Liver (tissue), 9 donors: ENCODE measurements around the gene NFIX. TPM values are rescaled to one million over a fixed set of nuclear protein-coding genes. Genes with fewer than 3 reads are reported as not detected.

Source experiments
- DNase-seq: peaks from one replicate; pipeline ENCODE4 v3.0.0-alpha.2; 2017; ENCODE audit warnings: low spot score
- H3K27ac ChIP-seq, 2 donors: one replicate each; pipeline ENCODE4 v1.7.0; 2013; ENCODE audit warnings: inconsistent platforms in 2 of 2, low read length in 2 of 2, control low read depth in 1 of 2, low read depth in 1 of 2, mild to moderate bottlenecking in 1 of 2
- H3K27me3 ChIP-seq, 4 donors: one replicate each; pipeline versions ENCODE4 v1.6.1 to v1.7.0; 2013; ENCODE audit warnings: low read length in 3 of 4, inconsistent platforms in 1 of 4, mild to moderate bottlenecking in 1 of 4, moderate library complexity in 1 of 4; ENCODE audit not compliant: control insufficient read depth in 4 of 4, insufficient read depth in 4 of 4
- H3K36me3 ChIP-seq, 4 donors: one replicate each; pipeline versions ENCODE4 v1.6.1 to v1.7.0; 2013; ENCODE audit warnings: low read length in 3 of 4, mild to moderate bottlenecking in 3 of 4, low read depth in 1 of 4, moderate library complexity in 1 of 4; ENCODE audit not compliant: control insufficient read depth in 4 of 4, insufficient read depth in 3 of 4
- H3K4me1 ChIP-seq, 4 donors: one replicate each; pipeline versions ENCODE4 v1.6.1 to v1.7.0; 2013; ENCODE audit warnings: low read length in 3 of 4, mild to moderate bottlenecking in 3 of 4, moderate library complexity in 1 of 4; ENCODE audit not compliant: control insufficient read depth in 4 of 4, insufficient read depth in 4 of 4
- H3K4me3 ChIP-seq, 3 donors: one replicate each; pipeline versions ENCODE4 v1.6.1 to v1.7.0; 2013; ENCODE audit warnings: low read length in 3 of 3, control low read depth in 1 of 3, low read depth in 1 of 3, mild to moderate bottlenecking in 1 of 3
- H3K9ac ChIP-seq, 2 donors: one replicate each; pipeline ENCODE4 v1.7.0; 2013; ENCODE audit warnings: low read length in 2 of 2, mild to moderate bottlenecking in 2 of 2, moderate library complexity in 2 of 2, control low read depth in 1 of 2, low read depth in 1 of 2
- H3K9me3 ChIP-seq, 4 donors: one replicate each; pipeline versions ENCODE4 v1.6.1 to v1.7.0; 2013; ENCODE audit warnings: low read length in 3 of 4; ENCODE audit not compliant: control insufficient read depth in 4 of 4
- ATF3 ChIP-seq: IDR thresholded peaks from 2 replicates; pipeline ENCODE4 v1.6.1; 2016; ENCODE audit warnings: antibody characterized with exemption
- EGR1 ChIP-seq, 2 donors: IDR thresholded peaks; 2 replicates each; pipeline ENCODE4 v1.6.1; 2016 to 2018; ENCODE audit warnings: antibody characterized with exemption in 2 of 2, low read depth in 2 of 2
- FOXA1 ChIP-seq: IDR thresholded peaks from 2 replicates; pipeline ENCODE4 v1.6.1; 2016; ENCODE audit warnings: antibody characterized with exemption
- FOXA2 ChIP-seq: IDR thresholded peaks from 2 replicates; pipeline ENCODE4 v1.6.1; 2016; ENCODE audit warnings: antibody characterized with exemption
- GABPA ChIP-seq, 2 donors: IDR thresholded peaks in 1 of 2; conservative IDR thresholded peaks in 1 of 2; 2 replicates each; pipeline ENCODE4 v1.6.1; 2016; ENCODE audit warnings: antibody characterized with exemption in 2 of 2, mild to moderate bottlenecking in 1 of 2, moderate library complexity in 1 of 2
- HNF4A ChIP-seq, 2 donors: conservative IDR thresholded peaks; 2 replicates each; pipeline ENCODE4 v1.6.1; 2016; ENCODE audit warnings: antibody characterized with exemption in 2 of 2, mild to moderate bottlenecking in 2 of 2
- HNF4G ChIP-seq: IDR thresholded peaks from 2 replicates; pipeline ENCODE4 v1.6.1; 2016; ENCODE audit warnings: antibody characterized with exemption
- JUND ChIP-seq, 2 donors: IDR thresholded peaks; 2 replicates each; pipeline ENCODE4 v1.6.1; 2016; ENCODE audit warnings: antibody characterized with exemption in 2 of 2
- NR2F2 ChIP-seq: IDR thresholded peaks from 2 replicates; pipeline ENCODE4 v1.6.1; 2016; ENCODE audit warnings: antibody characterized with exemption
- RAD21 ChIP-seq, 2 donors: IDR thresholded peaks; 2 replicates each; pipeline ENCODE4 v1.6.1; 2016; ENCODE audit warnings: antibody characterized with exemption in 2 of 2, mild to moderate bottlenecking in 2 of 2
- RXRA ChIP-seq, 2 donors: IDR thresholded peaks; 2 replicates each; pipeline ENCODE4 v1.6.1; 2017 to 2018; ENCODE audit warnings: antibody characterized with exemption in 2 of 2, mild to moderate bottlenecking in 1 of 2
- SP1 ChIP-seq: IDR thresholded peaks from 2 replicates; pipeline ENCODE4 v1.6.1; 2018; ENCODE audit warnings: antibody characterized with exemption, mild to moderate bottlenecking
- TAF1 ChIP-seq: conservative IDR thresholded peaks from 2 replicates; pipeline ENCODE4 v1.6.1; 2016; ENCODE audit warnings: antibody characterized with exemption, mild to moderate bottlenecking
- YY1 ChIP-seq: IDR thresholded peaks from 2 replicates; pipeline ENCODE4 v1.6.1; 2016; ENCODE audit warnings: antibody characterized with exemption, mild to moderate bottlenecking
- ZBTB33 ChIP-seq: IDR thresholded peaks from 2 replicates; pipeline ENCODE4 v1.6.1; 2016; ENCODE audit warnings: antibody characterized with exemption
- whole genome bisulfite sequencing: extraction: QIAGEN DNeasy Blood & Tissue Kit; methylation state at CpG from one replicate; pipeline ENCODE4 v1.1.7; 2013; 5-methylcytosine and 5-hydroxymethylcytosine counted together
- polyA plus RNA-seq, 2 donors: library from polyadenylated mRNA; stranded (reverse) in 1 of 2; unstranded in 1 of 2; fragments of 200-250 nt in 1 of 2; fragments of >200 nt in 1 of 2; fragmentation: Nextera tagmentation in 1 of 2; extraction: Ambion mirVana in 1 of 2; gene quantifications; one replicate each; pipeline versions ENCODE4 v1.2.1 to v1.2.3, GENCODE V29; 2013 to 2015
- total RNA-seq, 2 donors: library from RNA; depleted of rRNA; stranded (reverse); fragments of >200 nt; gene quantifications; one replicate each; pipeline ENCODE4 v1.2.3, GENCODE V29; 2014
- TF ChIP-seq, protein P1 (sequence below): IDR thresholded peaks from 2 replicates; pipeline ENCODE4 v1.6.1; 2016; ENCODE audit warnings: antibody characterized with exemption, mild to moderate bottlenecking
- TF ChIP-seq, protein P2 (sequence below): fragments of 150-350 bp; IDR thresholded peaks from 2 replicates; pipeline ENCODE4 v1.5.1; 2017; ENCODE audit warnings: improper control_type of control experiment, low read depth, low read length; ENCODE audit not compliant: missing input control
- TF ChIP-seq, protein P3 (sequence below): IDR thresholded peaks from 2 replicates; pipeline ENCODE4 v1.6.1; 2016; ENCODE audit warnings: antibody characterized with exemption
- donor health status: healthy.
- donor health status: healthy.
- donor health status: healthy.
- donor health status: healthy.
- donor health status: healthy.

The NFIX gene
- total and polyA plus RNA-seq, 4 donors, result 3.3 to 18.4 (median 12.6) TPM

GRCh38 chr19:13128583-13128982, 133.3 kb downstream of the NFIX start (continued):
- TF ChIP-seq, protein P1, sequence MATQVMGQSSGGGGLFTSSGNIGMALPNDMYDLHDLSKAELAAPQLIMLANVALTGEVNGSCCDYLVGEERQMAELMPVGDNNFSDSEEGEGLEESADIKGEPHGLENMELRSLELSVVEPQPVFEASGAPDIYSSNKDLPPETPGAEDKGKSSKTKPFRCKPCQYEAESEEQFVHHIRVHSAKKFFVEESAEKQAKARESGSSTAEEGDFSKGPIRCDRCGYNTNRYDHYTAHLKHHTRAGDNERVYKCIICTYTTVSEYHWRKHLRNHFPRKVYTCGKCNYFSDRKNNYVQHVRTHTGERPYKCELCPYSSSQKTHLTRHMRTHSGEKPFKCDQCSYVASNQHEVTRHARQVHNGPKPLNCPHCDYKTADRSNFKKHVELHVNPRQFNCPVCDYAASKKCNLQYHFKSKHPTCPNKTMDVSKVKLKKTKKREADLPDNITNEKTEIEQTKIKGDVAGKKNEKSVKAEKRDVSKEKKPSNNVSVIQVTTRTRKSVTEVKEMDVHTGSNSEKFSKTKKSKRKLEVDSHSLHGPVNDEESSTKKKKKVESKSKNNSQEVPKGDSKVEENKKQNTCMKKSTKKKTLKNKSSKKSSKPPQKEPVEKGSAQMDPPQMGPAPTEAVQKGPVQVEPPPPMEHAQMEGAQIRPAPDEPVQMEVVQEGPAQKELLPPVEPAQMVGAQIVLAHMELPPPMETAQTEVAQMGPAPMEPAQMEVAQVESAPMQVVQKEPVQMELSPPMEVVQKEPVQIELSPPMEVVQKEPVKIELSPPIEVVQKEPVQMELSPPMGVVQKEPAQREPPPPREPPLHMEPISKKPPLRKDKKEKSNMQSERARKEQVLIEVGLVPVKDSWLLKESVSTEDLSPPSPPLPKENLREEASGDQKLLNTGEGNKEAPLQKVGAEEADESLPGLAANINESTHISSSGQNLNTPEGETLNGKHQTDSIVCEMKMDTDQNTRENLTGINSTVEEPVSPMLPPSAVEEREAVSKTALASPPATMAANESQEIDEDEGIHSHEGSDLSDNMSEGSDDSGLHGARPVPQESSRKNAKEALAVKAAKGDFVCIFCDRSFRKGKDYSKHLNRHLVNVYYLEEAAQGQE, result peak; percentile 26
- TF ChIP-seq, protein P2, sequence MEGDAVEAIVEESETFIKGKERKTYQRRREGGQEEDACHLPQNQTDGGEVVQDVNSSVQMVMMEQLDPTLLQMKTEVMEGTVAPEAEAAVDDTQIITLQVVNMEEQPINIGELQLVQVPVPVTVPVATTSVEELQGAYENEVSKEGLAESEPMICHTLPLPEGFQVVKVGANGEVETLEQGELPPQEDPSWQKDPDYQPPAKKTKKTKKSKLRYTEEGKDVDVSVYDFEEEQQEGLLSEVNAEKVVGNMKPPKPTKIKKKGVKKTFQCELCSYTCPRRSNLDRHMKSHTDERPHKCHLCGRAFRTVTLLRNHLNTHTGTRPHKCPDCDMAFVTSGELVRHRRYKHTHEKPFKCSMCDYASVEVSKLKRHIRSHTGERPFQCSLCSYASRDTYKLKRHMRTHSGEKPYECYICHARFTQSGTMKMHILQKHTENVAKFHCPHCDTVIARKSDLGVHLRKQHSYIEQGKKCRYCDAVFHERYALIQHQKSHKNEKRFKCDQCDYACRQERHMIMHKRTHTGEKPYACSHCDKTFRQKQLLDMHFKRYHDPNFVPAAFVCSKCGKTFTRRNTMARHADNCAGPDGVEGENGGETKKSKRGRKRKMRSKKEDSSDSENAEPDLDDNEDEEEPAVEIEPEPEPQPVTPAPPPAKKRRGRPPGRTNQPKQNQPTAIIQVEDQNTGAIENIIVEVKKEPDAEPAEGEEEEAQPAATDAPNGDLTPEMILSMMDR, result no peak
- TF ChIP-seq RXRA (IDR thresholded peaks at IDR 0.05) (peak; percentile 88 to 89), YY1 (peak; percentile 77), ATF3 (no peak)

DNA sequence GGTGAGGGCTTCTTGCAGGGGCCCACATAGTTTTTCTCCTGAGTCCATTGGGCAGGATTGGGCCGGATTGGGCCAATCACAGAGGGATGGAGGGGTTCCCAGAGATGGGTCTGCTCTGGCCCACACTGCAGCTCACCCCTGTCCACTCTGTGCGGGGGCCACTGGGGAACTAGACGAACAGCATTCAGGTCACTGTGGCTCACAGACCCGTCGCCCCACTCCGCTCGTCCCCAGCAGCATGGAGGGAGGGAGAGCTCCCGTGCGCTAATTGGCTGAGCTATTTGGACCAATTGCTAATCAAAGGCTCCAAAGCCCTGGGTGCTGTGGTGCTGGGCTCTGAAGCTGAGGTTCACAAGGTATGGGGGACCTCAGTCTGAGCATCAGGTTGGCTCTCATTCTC, 134.1 kb downstream of the NFIX start:
- Histone ChIP-seq H3K4me3 (no peak overlapping the region), H3K9ac (no peak overlapping the region), H3K4me1 (peaks cover 5 to 16% (median 11%) of the 10 kb centered on the region in 4 donors), H3K9me3 (no peaks in the 10 kb centered on the region), H3K27ac (peak overlapping the region in 1 of 2 donors; percentile 6), H3K36me3 (peaks cover 0 to 6% (median 0%) of the 10 kb centered on the region in 4 donors), H3K27me3 (no peaks in the 10 kb centered on the region)
- DNase-seq, result no peak
- WGBS, result 97% methylated on average over 9 of the region's 9 CpGs
- TF ChIP-seq JUND (IDR thresholded peaks at IDR 0.05) (no peak), RAD21 (IDR thresholded peaks at IDR 0.05) (no peak), NR2F2 (no peak), HNF4G (no peak), TAF1 (no peak), EGR1 (IDR thresholded peaks at IDR 0.05; ENCODE audit: low read depth in 2 of 2) (no peak), HNF4A (conservative IDR thresholded peaks at IDR 0.05) (no peak), ZBTB33 (no peak), SP1 (no peak), FOXA2 (no peak), ATF3 (no peak), YY1 (no peak), RXRA (IDR thresholded peaks at IDR 0.05) (no peak), FOXA1 (no peak), GABPA (IDR thresholded peaks at IDR 0.05 in 1 of 2, conservative IDR thresholded peaks at IDR 0.05 in 1 of 2) (no peak)
- TF ChIP-seq, protein P3, sequence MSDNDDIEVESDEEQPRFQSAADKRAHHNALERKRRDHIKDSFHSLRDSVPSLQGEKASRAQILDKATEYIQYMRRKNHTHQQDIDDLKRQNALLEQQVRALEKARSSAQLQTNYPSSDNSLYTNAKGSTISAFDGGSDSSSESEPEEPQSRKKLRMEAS, result no peak
- TF ChIP-seq, protein P2, result no peak
- TF ChIP-seq, protein P1, result no peak
